Vagina (tissue), 2 donors: Measurements from ENCODE around the gene SLC35G6. TPM values are rescaled to one million over a fixed set of nuclear protein-coding genes. Genes with fewer than 3 reads are reported as not detected.
A peak's percentile ranks its signal among the peaks of the same experiment; 100 is the strongest.
"Not testable (repeated sequence)": the region's sequence is repeated elsewhere in the genome, so short reads cannot be mapped to it uniquely, and the experiment has no call there.

ENCODE experiments used
- DNase-seq, 2 donors: peaks; one replicate each; pipeline ENCODE4 v3.0.0-alpha.2; 2017; ENCODE audit errors: extremely low spot score in 2 of 2
- H3K27ac ChIP-seq: fragments of 200-600 bp; sonication (generic); one replicate; pipeline ENCODE4 v1.5.1; 2019
- H3K27me3 ChIP-seq: fragments of 200-600 bp; sonication (generic); one replicate; pipeline ENCODE4 v1.5.1; 2019
- H3K36me3 ChIP-seq, 2 donors: fragments of 200-600 bp; sonication (generic); one replicate each; pipeline ENCODE4 v1.5.1; 2017 to 2019
- H3K4me1 ChIP-seq: fragments of 200-600 bp; sonication (generic); one replicate; pipeline ENCODE4 v1.5.1; 2019
- H3K4me3 ChIP-seq, 2 donors: fragments of 200-600 bp; sonication (generic); 1 replicate in 1 of 2; 2 replicates in 1 of 2; pipeline ENCODE4 v1.5.1; 2016 to 2019
- H3K9me3 ChIP-seq: fragments of 200-600 bp; sonication (generic); one replicate; pipeline ENCODE4 v1.5.1; 2019
- CTCF ChIP-seq, 3 experiments: fragments of 450-650 bp in 2 of 3; fragments of 200-600 bp in 1 of 3; sonication (generic) in 1 of 3; IDR thresholded peaks; one replicate each; pipeline ENCODE4 v1.5.1; 2017 to 2019; ENCODE audit warnings: antibody characterized with exemption in 3 of 3, mild to moderate bottlenecking in 2 of 3, moderate library complexity in 2 of 3
- POLR2A ChIP-seq, 2 donors: fragments of 450-650 bp; IDR thresholded peaks; one replicate each; pipeline ENCODE4 v1.6.1; 2017; ENCODE audit warnings: antibody characterized with exemption in 2 of 2, mild to moderate bottlenecking in 2 of 2, moderate library complexity in 2 of 2
- POLR2AphosphoS5 ChIP-seq, 2 donors: sonication (generic); formaldehyde crosslinking; IDR thresholded peaks; one replicate each; pipeline ENCODE4 v1.9.0; 2017; ENCODE audit warnings: antibody characterized with exemption in 2 of 2, mild to moderate bottlenecking in 2 of 2, low read depth in 1 of 2; ENCODE audit not compliant: insufficient read depth in 1 of 2
- intact Hi-C: fragments of 100-400 bp; cut with DNase I; formaldehyde crosslinking; loops from one replicate; pipeline ENCODE4 v1.15.1; 2023
- total RNA-seq: library from RNA; depleted of rRNA; stranded (reverse); fragments of >200 nt; gene quantifications from one replicate; pipeline ENCODE4 v1.2.3, GENCODE V29; 2016

The SLC35G6 gene
- total RNA-seq, 1 donor from 2014 or later: not detected

- H3K27me3 ChIP-seq: no peaks in the 10 kb centered on the region
- peak overlapping the region; percentile 84 to 89 for H3K4me3 ChIP-seq
- peaks cover 74% of the 10 kb centered on the region for H3K4me1 ChIP-seq
- DNase-seq: no peak
- peak in 1 of 2 donors; percentile 66 for TF ChIP-seq POLR2AphosphoS5 (IDR thresholded peaks at IDR 0.05; ENCODE audit: insufficient read depth in 1 of 2, low read depth in 1 of 2)
- no peak for TF ChIP-seq POLR2A (IDR thresholded peaks at IDR 0.05)
- H3K36me3 ChIP-seq: no peaks in the 10 kb centered on the region
- intact Hi-C loops: no loop called here
- H3K9me3 ChIP-seq: no peaks in the 10 kb centered on the region
- peak overlapping the region; percentile 100 for H3K27ac ChIP-seq
Measured at GRCh38 chr17:7477392-7478275, 3.6 kb upstream of the SLC35G6 start.

GRCh38 chr17:7478276-7479212, 2.7 kb upstream of the SLC35G6 start:
- H3K4me1 ChIP-seq: peaks cover 79% of the 10 kb centered on the region
- H3K36me3 ChIP-seq: no peaks in the 10 kb centered on the region
- H3K27ac ChIP-seq: peak overlapping the region; percentile 100
- no peak for DNase-seq
- no peaks in the 10 kb centered on the region for H3K9me3 ChIP-seq
- H3K27me3 ChIP-seq: no peaks in the 10 kb centered on the region
- intact Hi-C loops: no loop called here
- TF ChIP-seq CTCF (IDR thresholded peaks at IDR 0.05) (no peak), POLR2A (IDR thresholded peaks at IDR 0.05) (no peak), POLR2AphosphoS5 (IDR thresholded peaks at IDR 0.05; ENCODE audit: insufficient read depth in 1 of 2, low read depth in 1 of 2) (peak in 1 of 2 donors; percentile 59)
- H3K4me3 ChIP-seq: peak overlapping the region; percentile 84 to 89

DNA sequence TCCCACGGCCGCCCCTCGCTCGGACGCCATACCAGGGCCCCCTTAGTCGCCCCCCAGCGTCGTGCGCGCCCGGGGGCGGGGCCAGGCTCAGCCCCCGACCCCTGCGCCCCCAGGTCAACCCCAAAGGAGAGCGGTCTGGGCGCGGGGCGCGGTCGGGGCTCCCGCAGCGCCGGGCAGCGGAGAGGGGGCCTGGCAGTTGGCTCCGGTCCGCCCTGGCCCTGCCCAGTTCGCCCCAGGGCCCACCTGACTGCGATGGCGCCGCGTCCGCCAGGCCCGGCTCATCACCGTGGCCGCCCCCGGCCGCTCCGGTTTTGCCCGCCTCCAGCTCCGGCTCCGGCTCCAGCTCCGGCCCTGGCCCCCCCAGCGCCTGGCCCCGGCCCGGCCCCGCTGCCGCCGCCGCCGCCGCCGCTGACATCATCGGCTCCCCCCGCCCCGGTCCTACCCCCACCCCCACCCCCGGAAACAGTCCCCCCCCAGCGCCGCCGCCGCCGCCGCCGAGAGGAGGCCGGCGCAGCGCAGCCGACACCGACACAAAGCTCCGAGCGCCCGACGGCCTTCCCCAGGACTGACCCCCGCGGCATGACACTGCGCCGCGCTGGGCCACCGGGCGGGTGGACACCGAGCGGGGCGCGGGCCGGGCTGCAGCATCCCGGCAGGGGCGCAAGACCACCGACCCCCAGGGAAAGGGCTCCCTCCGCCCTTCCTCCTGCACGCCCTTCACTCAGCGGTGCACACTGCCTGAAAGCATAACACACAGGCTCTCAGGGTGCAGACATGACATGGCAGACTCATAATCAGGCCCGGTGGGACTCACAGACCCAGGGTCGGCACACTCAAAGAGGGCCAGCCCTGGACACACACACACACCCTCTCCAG, 1.8 kb upstream of the SLC35G6 start, which contains the start of gene ZBTB4:
Gene ZBTB4, minus strand, starts transcription at position 419 of the 876 bp plus-strand sequence. CDS start 12,830 bp downstream, outside the sequence.
- no peaks in the 10 kb centered on the region for H3K27me3 ChIP-seq
- no peaks in the 10 kb centered on the region for H3K36me3 ChIP-seq
- H3K9me3 ChIP-seq: no peaks in the 10 kb centered on the region
- H3K4me3 ChIP-seq: peak within 1 kb of the TSS; percentile 84 to 89
- no peak for DNase-seq
- intact Hi-C loops: loop anchor here (5.0 kb wide), 1 partner anchor 127 kb away; the partner anchor contains the start of gene KCTD11
- H3K4me1 ChIP-seq: peaks cover 70% of the 10 kb centered on the region
- TF ChIP-seq POLR2AphosphoS5 (IDR thresholded peaks at IDR 0.05; ENCODE audit: insufficient read depth in 1 of 2, low read depth in 1 of 2): peak in 1 of 2 donors; percentile 81
- no peak for TF ChIP-seq CTCF (IDR thresholded peaks at IDR 0.05)
- peak in 1 of 2 donors; percentile 38 for TF ChIP-seq POLR2A (IDR thresholded peaks at IDR 0.05)
- peak within 1 kb of the TSS; percentile 100 for H3K27ac ChIP-seq

DNA sequence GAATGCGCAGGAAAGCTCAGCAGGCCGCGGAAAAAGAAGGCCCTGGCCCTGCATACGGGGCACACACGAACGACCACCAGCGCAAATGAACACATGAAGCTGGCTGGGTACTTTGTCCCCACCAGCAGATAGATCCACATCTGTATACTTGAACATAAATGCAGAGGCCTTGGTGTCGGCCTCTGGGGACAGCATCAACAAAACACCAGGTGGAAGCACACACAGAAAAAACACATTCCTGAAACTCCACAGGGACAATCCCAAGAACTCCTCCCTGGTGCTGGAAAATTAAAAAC, 1.2 kb upstream of the SLC35G6 start:
- H3K4me3 ChIP-seq: peak overlapping the region; percentile 84 to 89
- H3K4me1 ChIP-seq: peaks cover 64% of the 10 kb centered on the region
- peak overlapping the region; percentile 100 for H3K27ac ChIP-seq
- H3K27me3 ChIP-seq: no peaks in the 10 kb centered on the region
- intact Hi-C loops: loop anchor here (5.0 kb wide), 1 partner anchor 128 kb away; the partner anchor contains the start of gene KCTD11
- no peak for DNase-seq
- no peaks in the 10 kb centered on the region for H3K9me3 ChIP-seq
- no peaks in the 10 kb centered on the region for H3K36me3 ChIP-seq
- no peak for TF ChIP-seq CTCF (IDR thresholded peaks at IDR 0.05)

DNA sequence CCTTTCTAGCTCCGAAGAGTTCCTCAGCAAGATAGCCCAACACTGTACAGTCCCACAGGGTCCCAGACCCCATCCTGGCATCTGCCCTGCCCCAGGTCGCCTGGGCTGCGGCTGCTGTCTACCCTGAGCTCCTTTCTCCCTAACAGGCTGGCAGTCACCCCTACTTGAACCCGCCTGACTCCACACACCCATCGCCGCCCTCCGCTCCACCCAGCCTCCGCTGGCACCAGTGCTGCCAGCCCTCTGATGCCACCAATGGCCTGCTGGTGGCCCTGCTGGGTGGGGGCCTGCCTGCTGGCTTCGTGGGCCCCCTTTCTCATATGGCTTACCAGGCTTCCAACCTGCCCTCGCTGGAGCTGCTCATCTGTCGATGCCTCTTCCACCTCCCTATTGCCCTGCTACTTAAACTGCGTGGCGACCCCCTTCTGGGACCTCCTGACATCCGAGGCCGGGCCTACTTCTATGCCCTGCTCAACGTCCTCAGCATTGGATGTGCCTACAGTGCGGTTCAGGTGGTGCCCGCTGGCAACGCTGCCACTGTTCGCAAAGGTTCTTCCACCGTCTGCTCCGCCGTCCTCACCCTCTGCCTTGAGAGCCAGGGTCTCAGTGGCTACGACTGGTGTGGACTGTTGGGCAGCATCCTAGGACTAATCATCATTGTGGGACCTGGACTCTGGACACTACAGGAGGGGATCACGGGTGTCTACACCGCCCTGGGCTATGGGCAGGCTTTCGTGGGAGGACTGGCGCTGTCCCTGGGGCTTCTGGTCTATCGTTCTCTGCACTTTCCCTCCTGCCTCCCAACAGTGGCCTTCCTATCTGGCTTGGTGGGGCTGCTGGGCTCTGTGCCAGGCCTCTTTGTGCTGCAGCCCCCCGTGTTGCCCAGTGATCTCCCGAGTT, 846 bp downstream of the SLC35G6 start:
- H3K36me3 ChIP-seq, H3K9me3 ChIP-seq, H3K27me3 ChIP-seq, DNase-seq, H3K4me3 ChIP-seq: not testable (repeated sequence)
- intact Hi-C loops: loop anchor here (5.0 kb wide), 1 partner anchor 130 kb away; the partner anchor contains the start of gene KCTD11
- Histone ChIP-seq H3K4me1 (peaks cover 64% of the 10 kb centered on the region), H3K27ac (peak overlapping the region; percentile 100)

DNA sequence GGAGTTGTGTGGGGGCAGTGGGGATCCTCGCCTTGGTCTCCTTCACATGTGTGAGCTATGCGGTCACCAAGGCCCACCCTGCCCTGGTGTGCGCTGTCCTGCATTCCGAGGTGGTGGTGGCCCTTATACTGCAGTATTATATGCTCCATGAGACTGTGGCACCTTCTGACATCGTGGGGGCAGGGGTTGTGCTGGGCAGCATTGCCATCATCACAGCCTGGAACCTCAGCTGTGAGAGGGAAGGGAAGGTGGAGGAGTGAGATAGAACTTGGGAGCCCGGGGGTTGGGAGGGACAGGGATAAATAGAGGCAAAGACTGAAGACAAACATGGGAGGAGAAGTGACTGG, 1.5 kb downstream of the SLC35G6 start:
- not testable (repeated sequence) for DNase-seq, H3K27me3 ChIP-seq, H3K9me3 ChIP-seq, H3K36me3 ChIP-seq
- Histone ChIP-seq H3K27ac (peak overlapping the region; percentile 100), H3K4me3 (peak overlapping the region; percentile 53 to 64), H3K4me1 (peaks cover 64% of the 10 kb centered on the region)
- intact Hi-C loops: loop anchor here (5.0 kb wide), 1 partner anchor 130 kb away; the partner anchor contains the start of gene KCTD11
